HG03565 (cell line): ENCODE measurements around the gene ERC1.

ENCODE experiments used
- ATAC-seq: cut with Tn5 transposase; IDR thresholded peaks from one replicate; pipeline ENCODE4 v1.9.1; 2021; ENCODE audit warnings: mild to moderate bottlenecking, moderate library complexity; ENCODE audit not compliant: unreplicated experiment

The ERC1 gene

GRCh38 chr12:1375323-1375722 lies 384.3 kb downstream of the ERC1 start:
- ATAC-seq: no peak

- ATAC-seq: no peak
Measured at GRCh38 chr12:1377117-1377516, 386.1 kb downstream of the ERC1 start.

- no peak for ATAC-seq
Measured at GRCh38 chr12:1377681-1378080, 386.7 kb downstream of the ERC1 start.

GRCh38 chr12:1380171-1380851 lies 389.3 kb downstream of the ERC1 start:
- no peak for ATAC-seq

- no peak for ATAC-seq
Measured at GRCh38 chr12:1382151-1382550, 391.1 kb downstream of the ERC1 start.

- no peak for ATAC-seq
Measured at GRCh38 chr12:1382826-1383225, 391.8 kb downstream of the ERC1 start.

GRCh38 chr12:1383758-1384157 lies 392.7 kb downstream of the ERC1 start:
- ATAC-seq: no peak

GRCh38 chr12:1384910-1385309 lies 393.9 kb downstream of the ERC1 start:
- no peak for ATAC-seq

GRCh38 chr12:1391722-1392121 lies 400.7 kb downstream of the ERC1 start:
- no peak for ATAC-seq

GRCh38 chr12:1395421-1395955 lies 404.5 kb downstream of the ERC1 start:
- ATAC-seq: no peak

GRCh38 chr12:1398673-1399072 lies 407.6 kb downstream of the ERC1 start:
- no peak for ATAC-seq

GRCh38 chr12:1401891-1402290 lies 410.9 kb downstream of the ERC1 start:
- ATAC-seq: no peak

- no peak for ATAC-seq
Measured at GRCh38 chr12:1403417-1403816, 412.4 kb downstream of the ERC1 start.

GRCh38 chr12:1405619-1406018 lies 414.6 kb downstream of the ERC1 start:
- ATAC-seq: no peak

- ATAC-seq: no peak
Measured at GRCh38 chr12:1410794-1411193, 419.8 kb downstream of the ERC1 start.

- no peak for ATAC-seq
Measured at GRCh38 chr12:1413930-1414329, 422.9 kb downstream of the ERC1 start.

GRCh38 chr12:1418144-1418543 lies 427.1 kb downstream of the ERC1 start:
- no peak for ATAC-seq

- ATAC-seq: no peak
Measured at GRCh38 chr12:1419849-1420371, 428.9 kb downstream of the ERC1 start.

- no peak for ATAC-seq
Measured at GRCh38 chr12:1421091-1421846, 430.2 kb downstream of the ERC1 start.

- ATAC-seq: no peak
Measured at GRCh38 chr12:1422604-1423315, 431.7 kb downstream of the ERC1 start.

GRCh38 chr12:1424674-1425395 lies 433.8 kb downstream of the ERC1 start:
- no peak for ATAC-seq
